Hepatocyte (in vitro differentiated cells): ENCODE data around the gene CHST13.

ENCODE experiments used
- CTCF ChIP-seq: fragments of 200-600 bp; sonication (generic); IDR thresholded peaks from 2 replicates; pipeline ENCODE4 v1.5.1; 2016; ENCODE audit warnings: antibody characterized with exemption, mild to moderate bottlenecking; ENCODE audit not compliant: poor library complexity
- EZH2 ChIP-seq: fragments of 200-600 bp; sonication (generic); IDR thresholded peaks from 2 replicates; pipeline ENCODE4 v1.6.1; 2016; ENCODE audit warnings: antibody characterized with exemption, mild to moderate bottlenecking, borderline replicate concordance
- EZH2phosphoT487 ChIP-seq: fragments of 200-600 bp; sonication (generic); IDR thresholded peaks from one replicate; pipeline ENCODE4 v1.6.1; 2018; ENCODE audit warnings: antibody characterized with exemption, mild to moderate bottlenecking, low read depth, moderate library complexity; ENCODE audit not compliant: unreplicated experiment, severe bottlenecking

GRCh38 chr3:126516152-126516935, 7.6 kb upstream of the CHST13 start:
- TF ChIP-seq CTCF (no peak), EZH2phosphoT487 (no peak), EZH2 (no peak)
